Neural crest cell (in vitro differentiated cells): ENCODE data around the gene TNFSF15. TPM values are rescaled to one million over a fixed set of nuclear protein-coding genes. Genes with fewer than 3 reads are reported as not detected.

Experiments
- DNase-seq: peaks from one replicate; pipeline ENCODE4 v3.0.0; 2021; ENCODE audit warnings: low read depth, mixed read lengths, low spot score
- H3K27ac Mint-ChIP-seq: one replicate; pipeline ENCODE4 v1.8.0; 2021; ENCODE audit warnings: mild to moderate bottlenecking, mixed read lengths; ENCODE audit not compliant: unreplicated experiment
- H3K27me3 Mint-ChIP-seq: 2 replicates; pipeline ENCODE4 v1.8.0; 2021; ENCODE audit warnings: low read depth, mild to moderate bottlenecking, mixed read lengths
- H3K36me3 Mint-ChIP-seq: 2 replicates; pipeline ENCODE4 v1.8.0; 2021; ENCODE audit warnings: low read depth, mild to moderate bottlenecking, mixed read lengths
- H3K4me1 Mint-ChIP-seq: 2 replicates; pipeline ENCODE4 v1.8.0; 2021; ENCODE audit warnings: mixed read lengths
- H3K4me3 Mint-ChIP-seq: one replicate; pipeline ENCODE4 v1.8.0; 2021; ENCODE audit warnings: mild to moderate bottlenecking, mixed read lengths
- H3K9me3 Mint-ChIP-seq: 2 replicates; pipeline ENCODE4 v1.8.0; 2021; ENCODE audit warnings: mixed read lengths
- total RNA-seq: library from RNA; stranded (reverse); gene quantifications from 2 replicates; pipeline ENCODE4 v1.2.1, GENCODE V29; 2021
- TF ChIP-seq, protein P1 (sequence below): fragments of 200-600 bp; sonication (generic); conservative IDR thresholded peaks from 2 replicates; pipeline ENCODE4 v1.5.0; 2021; ENCODE audit warnings: antibody characterized with exemption, mild to moderate bottlenecking

The TNFSF15 gene
- total RNA-seq, 1 donor from 2014 or later, result not detected

DNA sequence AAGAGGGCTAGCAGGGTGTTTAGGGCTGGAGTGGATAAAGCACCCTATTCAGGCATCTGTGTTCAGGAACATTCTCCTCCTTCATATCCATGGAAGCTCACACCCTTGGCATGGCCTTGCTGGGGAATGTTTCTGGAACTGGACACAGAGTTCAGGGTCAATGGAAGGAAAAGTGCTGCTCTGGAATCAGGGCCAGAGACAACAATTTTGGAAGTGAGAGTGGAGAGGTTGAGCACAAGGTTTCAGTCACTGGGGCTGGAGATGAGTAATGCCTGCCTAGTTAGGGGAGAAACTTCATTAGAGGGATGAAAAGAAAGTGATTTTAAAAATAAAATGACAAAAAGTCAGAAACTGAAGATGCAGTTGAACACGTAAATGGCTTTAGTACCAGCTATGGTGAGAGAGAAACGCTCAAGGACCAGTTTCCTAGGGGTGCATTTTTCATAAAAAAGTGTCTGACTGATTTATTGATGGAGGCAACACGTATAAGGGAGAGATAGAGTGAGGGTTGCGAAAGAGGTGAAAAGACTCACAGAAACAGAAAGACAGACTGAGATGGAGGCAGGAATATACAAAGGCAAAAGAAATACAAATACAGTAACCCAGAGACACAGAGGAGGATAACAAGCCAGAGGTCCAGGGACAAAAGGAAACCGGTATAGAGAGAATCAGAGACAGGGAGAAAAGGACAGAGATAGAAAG, 8.0 kb upstream of the TNFSF15 start:
- Mint-ChIP-seq H3K4me3 (no peak overlapping the region), H3K9me3 (no peaks in the 10 kb centered on the region), H3K4me1 (no peaks in the 10 kb centered on the region), H3K27ac (no peak overlapping the region), H3K27me3 (no peaks in the 10 kb centered on the region), H3K36me3 (no peaks in the 10 kb centered on the region)
- DNase-seq, result no peak
- TF ChIP-seq, protein P1, sequence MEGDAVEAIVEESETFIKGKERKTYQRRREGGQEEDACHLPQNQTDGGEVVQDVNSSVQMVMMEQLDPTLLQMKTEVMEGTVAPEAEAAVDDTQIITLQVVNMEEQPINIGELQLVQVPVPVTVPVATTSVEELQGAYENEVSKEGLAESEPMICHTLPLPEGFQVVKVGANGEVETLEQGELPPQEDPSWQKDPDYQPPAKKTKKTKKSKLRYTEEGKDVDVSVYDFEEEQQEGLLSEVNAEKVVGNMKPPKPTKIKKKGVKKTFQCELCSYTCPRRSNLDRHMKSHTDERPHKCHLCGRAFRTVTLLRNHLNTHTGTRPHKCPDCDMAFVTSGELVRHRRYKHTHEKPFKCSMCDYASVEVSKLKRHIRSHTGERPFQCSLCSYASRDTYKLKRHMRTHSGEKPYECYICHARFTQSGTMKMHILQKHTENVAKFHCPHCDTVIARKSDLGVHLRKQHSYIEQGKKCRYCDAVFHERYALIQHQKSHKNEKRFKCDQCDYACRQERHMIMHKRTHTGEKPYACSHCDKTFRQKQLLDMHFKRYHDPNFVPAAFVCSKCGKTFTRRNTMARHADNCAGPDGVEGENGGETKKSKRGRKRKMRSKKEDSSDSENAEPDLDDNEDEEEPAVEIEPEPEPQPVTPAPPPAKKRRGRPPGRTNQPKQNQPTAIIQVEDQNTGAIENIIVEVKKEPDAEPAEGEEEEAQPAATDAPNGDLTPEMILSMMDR, result no peak

DNA sequence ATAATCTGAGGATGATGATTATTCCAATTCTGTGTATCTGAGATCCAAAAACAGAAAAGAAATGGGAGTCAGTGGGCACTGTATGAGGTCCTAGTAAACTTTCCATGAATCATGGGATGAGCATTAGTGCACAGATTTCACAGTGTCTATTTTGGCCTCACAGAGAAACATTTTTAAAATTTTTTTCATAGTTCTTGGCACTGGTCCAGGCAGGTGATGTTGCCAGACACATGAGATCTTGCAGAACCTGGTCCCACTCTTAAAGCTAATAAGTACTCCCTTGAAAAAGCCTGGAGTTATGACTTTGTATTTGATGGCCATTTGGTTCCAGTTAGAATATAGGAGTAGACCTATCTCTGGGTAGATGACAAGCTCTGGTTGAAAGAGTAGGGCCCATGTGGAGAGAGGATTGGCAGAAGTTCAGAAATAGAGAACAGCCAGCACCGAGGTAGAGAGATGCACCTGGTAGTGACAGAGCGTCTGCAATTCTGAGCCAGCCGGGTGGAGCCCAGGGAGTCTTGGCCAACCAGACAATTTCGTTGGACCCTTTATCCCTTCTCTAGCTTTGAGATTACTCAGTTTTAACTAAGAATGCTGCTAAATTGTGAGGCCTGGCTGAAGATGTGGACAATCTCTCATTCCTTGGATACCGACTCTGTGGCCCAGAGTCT, 6.3 kb upstream of the TNFSF15 start:
- H3K27me3 Mint-ChIP-seq, result no peaks in the 10 kb centered on the region
- H3K4me3 Mint-ChIP-seq, result no peak overlapping the region
- DNase-seq, result no peak
- TF ChIP-seq, protein P1, result no peak
- H3K4me1 Mint-ChIP-seq, result no peaks in the 10 kb centered on the region
- no peaks in the 10 kb centered on the region for H3K36me3 Mint-ChIP-seq
- no peak overlapping the region for H3K27ac Mint-ChIP-seq
- no peaks in the 10 kb centered on the region for H3K9me3 Mint-ChIP-seq

DNA sequence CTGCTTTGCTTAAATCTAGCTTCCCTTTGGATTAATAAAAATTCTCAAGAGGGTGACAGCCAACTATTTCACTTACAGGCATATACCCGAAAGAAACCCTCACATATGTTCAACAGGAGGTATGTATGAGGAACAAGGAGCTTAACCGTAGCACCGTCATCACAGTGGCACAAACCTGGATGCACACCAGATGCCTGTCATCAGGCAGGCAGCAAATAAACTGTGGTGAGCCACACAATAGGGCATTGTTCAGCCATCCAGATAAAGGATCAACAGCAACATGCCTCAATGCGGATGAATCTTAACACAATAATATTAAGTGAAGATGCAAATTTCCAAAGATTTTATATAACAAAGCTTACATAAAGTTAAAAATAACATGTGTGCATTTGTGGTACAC, 5.5 kb upstream of the TNFSF15 start:
- no peak overlapping the region for H3K27ac Mint-ChIP-seq
- no peaks in the 10 kb centered on the region for H3K36me3 Mint-ChIP-seq
- no peak for DNase-seq
- H3K4me1 Mint-ChIP-seq, result no peaks in the 10 kb centered on the region
- no peaks in the 10 kb centered on the region for H3K27me3 Mint-ChIP-seq
- TF ChIP-seq, protein P1, result no peak
- no peaks in the 10 kb centered on the region for H3K9me3 Mint-ChIP-seq
- no peak overlapping the region for H3K4me3 Mint-ChIP-seq

DNA sequence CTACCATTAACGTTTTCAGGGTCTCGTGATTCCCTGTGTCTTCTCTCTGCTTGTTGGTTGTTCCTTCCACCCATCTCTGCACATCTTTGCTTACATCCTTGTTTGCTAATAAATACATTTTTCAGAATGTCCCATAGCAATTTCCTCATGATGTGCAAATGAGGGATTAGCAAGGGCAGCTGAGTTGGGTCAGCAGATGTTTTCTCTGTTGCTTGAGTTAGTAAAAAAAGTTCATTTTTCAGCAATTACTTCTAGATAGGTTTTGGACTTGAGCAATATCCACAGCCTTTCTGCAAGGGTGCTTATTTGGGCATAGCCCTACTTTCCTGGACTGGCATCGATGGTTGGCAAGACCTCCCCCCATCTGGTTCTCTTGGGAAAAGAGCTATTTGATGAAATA, 4.8 kb upstream of the TNFSF15 start:
- Mint-ChIP-seq H3K4me3 (no peak overlapping the region), H3K4me1 (no peaks in the 10 kb centered on the region), H3K36me3 (no peaks in the 10 kb centered on the region), H3K27me3 (no peaks in the 10 kb centered on the region), H3K27ac (no peak overlapping the region), H3K9me3 (no peaks in the 10 kb centered on the region)
- TF ChIP-seq, protein P1, result no peak
- DNase-seq, result no peak

DNA sequence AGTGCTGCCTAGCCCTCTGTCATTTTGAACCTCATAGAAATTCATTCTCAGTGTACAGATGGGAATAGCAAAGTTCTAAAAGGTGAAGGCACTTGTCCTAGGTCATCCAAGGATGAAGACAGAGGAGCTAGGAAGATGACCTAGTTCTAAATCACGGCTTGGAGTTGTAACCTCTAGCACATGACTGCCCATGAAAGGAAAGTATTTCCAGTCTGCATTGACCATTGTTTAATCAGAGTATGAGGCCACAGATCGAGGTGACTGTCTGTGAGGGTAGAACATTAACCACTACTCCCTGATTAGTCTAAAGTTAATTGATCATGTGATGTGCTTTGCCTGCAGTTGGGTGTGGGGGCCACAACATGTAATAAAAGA, 674 bp upstream of the TNFSF15 start:
- H3K27me3 Mint-ChIP-seq, result peaks cover 32% of the 10 kb centered on the region
- H3K4me1 Mint-ChIP-seq, result peaks cover 16% of the 10 kb centered on the region
- H3K4me3 Mint-ChIP-seq, result no peak overlapping the region
- DNase-seq, result no peak
- no peaks in the 10 kb centered on the region for H3K36me3 Mint-ChIP-seq
- H3K9me3 Mint-ChIP-seq, result no peaks in the 10 kb centered on the region
- TF ChIP-seq, protein P1, result no peak
- H3K27ac Mint-ChIP-seq, result no peak overlapping the region
